Measurements from ENCODE around the gene NFASC.

- TF ChIP-seq, protein P1, sequence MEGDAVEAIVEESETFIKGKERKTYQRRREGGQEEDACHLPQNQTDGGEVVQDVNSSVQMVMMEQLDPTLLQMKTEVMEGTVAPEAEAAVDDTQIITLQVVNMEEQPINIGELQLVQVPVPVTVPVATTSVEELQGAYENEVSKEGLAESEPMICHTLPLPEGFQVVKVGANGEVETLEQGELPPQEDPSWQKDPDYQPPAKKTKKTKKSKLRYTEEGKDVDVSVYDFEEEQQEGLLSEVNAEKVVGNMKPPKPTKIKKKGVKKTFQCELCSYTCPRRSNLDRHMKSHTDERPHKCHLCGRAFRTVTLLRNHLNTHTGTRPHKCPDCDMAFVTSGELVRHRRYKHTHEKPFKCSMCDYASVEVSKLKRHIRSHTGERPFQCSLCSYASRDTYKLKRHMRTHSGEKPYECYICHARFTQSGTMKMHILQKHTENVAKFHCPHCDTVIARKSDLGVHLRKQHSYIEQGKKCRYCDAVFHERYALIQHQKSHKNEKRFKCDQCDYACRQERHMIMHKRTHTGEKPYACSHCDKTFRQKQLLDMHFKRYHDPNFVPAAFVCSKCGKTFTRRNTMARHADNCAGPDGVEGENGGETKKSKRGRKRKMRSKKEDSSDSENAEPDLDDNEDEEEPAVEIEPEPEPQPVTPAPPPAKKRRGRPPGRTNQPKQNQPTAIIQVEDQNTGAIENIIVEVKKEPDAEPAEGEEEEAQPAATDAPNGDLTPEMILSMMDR (IDR thresholded peaks at IDR 0.05) = no peak
- TF ChIP-seq POLR2AphosphoS5 (IDR thresholded peaks at IDR 0.05) = no peak
These were observed 47.1 kb downstream of the NFASC start for GRCh38 chr1:204917802-204918201.

All from suprapubic skin (tissue), 3 donors.